ENCODE results near the gene ADCY1.

The ADCY1 gene

DNA sequence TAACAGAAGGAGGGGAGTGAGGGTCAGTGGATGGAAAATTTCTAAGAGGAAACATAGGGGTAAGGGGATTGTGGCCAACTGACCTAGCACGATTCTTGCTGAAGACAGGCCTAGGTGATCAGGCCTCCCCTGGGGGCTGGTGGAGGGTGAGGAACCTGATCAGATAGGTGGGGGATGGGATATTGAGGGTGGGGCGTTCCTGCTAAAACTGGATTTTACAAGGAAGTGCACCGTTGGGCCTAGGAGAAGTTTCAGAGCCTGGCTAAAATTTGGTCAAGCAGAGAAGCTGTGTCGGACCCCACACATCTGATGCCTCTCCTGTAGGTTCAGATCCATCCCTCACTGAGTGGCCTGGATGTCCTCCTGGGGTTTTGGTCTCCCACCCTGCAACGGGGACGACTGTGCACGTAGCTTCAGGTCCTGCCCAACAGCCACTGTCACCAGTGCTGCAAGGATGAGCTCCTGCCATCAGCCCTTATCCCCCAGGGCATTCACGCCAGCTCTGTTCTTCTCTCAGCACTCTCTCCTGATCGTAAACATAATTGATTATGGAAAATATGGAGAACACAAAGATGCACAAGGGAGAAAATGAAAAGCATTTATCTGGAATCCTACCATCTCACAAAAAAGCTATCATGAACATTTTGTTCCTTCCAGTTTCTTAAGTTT, 89.9 kb downstream of the ADCY1 start:
- no peak for DNase-seq (ENCODE audit: low read depth in 4 of 4, low spot score in 1 of 4)

DNA sequence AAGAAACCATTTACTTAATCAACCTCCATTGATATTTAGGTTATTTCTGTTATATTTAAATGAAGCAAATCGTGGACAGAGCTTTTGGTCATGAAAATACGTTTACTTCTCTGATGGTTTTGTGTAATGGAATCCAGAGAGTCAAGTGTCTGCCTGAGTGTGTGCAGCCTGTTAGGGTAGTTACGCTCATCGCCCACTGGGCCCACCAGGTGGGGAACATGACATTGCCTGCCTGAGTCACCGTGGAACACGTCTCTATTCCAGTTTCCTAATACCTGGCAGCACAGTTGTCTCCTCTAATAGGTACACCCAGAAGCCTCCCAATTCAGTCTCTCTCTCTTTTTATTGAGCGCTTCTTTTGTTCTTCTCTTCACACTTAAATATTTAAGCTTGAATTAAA, 91.0 kb downstream of the ADCY1 start:
- no peak for DNase-seq (ENCODE audit: low read depth in 4 of 4, low spot score in 1 of 4)

DNA sequence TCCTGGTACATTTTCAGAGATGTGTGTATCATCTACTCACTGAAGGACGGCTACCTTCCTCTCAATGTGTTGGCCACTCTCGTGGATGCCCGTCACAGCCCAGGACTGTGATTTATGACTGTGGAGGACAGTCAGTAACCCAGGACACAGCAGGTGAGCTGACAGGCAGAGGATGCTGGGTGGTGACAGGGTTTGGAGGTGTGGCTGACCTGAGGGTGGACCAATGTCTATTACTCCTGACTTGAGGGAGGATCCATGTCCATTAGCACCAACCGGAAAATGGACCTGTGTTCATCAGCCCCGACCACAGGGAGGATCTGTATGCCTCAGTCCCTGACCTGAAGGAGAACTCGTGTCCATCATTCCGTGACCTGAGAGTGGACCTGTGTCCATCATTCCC, 96.1 kb downstream of the ADCY1 start:
- DNase-seq (ENCODE audit: low read depth in 4 of 4, low spot score in 1 of 4): no peak

DNA sequence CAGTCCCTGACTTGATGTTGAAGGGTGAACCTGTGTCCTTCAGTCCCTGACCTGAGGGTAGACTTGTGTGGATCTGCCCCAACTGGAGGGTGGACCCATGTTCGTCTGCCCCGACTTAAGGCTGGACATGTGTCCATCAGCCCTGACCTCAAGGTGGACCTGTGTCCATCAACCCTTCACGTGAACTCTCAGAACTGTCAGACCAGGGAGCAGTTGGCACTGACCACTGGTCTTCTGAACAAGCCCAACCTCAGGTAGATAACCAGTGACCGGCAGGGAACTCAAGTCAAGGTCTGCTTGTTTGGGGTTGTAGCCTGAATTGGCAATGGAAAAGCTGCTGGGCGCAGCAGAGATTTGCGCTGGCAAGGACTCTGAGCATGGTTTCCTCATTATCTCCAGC, 96.5 kb downstream of the ADCY1 start:
- DNase-seq (ENCODE audit: low read depth in 4 of 4, low spot score in 1 of 4): no peak

DNA sequence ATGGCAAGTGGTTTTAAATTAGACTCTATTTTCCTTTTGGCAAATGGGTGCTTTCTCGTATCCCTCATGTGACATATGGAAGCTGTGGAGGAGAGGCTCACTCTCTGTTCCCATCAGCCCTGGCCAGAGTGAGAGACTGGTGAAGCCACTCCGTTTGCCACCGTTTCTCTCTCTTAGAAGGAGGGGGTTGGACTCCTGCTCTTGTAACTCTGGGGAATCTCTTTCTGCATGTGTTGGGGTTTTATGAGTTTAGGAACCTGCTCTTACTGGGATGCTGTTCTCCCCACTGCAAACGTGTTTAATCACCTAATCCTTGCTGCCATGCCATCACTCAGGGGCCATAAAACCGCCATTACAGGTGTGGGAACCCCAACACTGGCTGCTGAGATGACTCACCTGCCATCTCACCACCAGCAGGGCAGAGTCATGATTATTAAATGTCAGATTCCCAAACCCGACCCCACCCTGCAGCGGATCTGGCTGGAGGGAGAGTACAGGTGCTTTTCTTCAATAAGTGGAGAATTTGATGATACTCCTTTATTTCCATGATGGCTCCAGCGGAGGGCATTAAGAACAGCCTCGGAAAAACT, 103.2 kb downstream of the ADCY1 start:
- DNase-seq (ENCODE audit: low read depth in 4 of 4, low spot score in 1 of 4): no peak

DNA sequence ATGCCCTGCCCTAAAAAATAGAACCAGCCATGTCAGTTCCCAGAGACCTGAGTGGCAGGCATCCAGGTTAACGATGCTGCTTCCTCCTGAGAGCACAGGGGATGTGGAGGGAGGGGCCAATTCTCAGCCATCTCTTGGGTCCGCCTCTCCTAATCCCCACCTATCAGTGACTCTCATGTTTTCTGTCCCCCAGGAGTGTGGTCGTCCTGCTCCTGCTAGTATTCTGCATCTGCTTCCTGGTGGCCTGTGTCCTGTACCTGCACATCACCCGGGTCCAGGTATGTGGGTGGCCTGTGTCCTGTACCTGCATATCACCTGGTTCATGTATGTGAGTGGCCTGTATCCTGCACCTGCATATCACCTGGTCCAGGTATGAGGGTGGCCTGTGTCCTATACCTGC, 105.3 kb downstream of the ADCY1 start:
- no peak for DNase-seq (ENCODE audit: low read depth in 4 of 4, low spot score in 1 of 4)

DNA sequence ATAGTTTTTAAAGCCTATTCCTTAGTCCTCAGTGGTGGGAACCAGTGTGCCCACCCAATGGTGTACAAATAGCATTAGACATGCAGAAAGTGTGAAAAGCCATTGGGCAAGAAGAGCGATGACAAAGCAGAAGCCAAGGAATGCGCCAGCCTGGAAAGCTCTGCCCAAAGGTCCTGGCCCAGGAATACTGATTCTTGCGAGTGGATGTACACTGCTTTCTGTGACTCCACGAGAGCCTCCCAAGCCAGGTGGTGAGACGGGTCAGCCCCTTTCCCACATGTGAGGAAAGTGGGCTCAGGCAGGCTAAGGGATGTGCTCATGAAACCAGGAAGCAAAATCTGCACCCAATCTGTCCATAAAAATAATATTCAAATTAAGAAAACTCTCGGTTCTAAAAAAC, 106.6 kb downstream of the ADCY1 start:
- DNase-seq (ENCODE audit: low read depth in 4 of 4, low spot score in 1 of 4): no peak

DNA sequence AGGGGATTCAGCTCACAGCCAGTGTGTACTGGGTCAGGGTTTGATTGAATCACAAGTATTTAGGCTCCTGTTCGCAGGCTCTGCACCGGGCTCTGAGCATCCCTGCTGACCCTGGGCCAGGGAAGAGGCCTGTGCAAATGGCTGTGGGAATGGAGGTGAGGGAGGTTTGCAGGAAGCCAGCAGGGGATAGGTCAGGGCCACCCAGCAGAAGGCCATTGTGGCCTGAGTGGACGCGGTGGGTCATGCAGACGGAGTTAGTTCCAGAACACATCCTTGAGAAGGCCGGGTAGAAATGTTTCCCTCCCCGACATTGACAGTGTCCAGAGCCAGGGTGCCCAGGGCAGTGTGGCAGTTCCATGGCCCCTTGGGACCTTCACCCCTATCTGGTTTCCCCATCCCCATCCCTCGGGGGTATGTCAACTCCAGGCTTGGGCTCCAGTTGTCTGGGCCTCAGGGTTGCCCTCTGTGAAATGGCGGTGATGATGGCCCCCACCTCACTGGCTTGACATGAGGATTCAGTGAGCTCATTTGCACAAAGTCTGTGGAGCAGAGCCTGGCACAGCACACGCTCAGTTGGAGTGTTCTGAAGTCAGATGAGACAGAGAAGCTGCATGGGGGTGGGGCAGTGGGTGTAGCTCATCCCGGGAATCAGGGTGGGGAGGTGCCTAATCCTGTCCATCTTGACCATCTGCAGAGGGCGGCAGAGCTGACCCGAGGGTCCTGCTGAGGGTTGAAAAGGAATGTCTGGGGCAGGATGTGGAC, 107.6 kb downstream of the ADCY1 start:
- no peak for DNase-seq (ENCODE audit: low read depth in 4 of 4, low spot score in 1 of 4)

DNA sequence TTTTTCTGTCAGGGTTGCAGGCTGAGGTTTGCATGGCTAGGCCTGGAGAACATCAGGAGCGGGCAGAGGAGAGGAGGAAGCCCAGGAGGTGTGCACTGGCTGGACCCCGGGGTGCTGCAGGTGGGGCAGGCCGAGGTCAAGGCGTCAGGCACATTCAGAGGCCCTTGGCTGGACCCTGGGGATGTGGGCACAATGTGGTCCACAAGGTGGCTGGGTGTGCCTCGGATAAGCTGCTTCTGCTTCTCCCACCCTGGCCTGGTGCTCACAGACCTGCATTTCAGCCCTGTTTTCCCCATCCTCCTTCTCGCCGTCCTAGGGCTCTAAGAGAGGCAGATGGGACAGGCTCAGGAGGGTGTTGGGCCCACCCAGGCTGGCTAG, 108.2 kb downstream of the ADCY1 start:
- DNase-seq (ENCODE audit: low read depth in 4 of 4, low spot score in 1 of 4): no peak

DNA sequence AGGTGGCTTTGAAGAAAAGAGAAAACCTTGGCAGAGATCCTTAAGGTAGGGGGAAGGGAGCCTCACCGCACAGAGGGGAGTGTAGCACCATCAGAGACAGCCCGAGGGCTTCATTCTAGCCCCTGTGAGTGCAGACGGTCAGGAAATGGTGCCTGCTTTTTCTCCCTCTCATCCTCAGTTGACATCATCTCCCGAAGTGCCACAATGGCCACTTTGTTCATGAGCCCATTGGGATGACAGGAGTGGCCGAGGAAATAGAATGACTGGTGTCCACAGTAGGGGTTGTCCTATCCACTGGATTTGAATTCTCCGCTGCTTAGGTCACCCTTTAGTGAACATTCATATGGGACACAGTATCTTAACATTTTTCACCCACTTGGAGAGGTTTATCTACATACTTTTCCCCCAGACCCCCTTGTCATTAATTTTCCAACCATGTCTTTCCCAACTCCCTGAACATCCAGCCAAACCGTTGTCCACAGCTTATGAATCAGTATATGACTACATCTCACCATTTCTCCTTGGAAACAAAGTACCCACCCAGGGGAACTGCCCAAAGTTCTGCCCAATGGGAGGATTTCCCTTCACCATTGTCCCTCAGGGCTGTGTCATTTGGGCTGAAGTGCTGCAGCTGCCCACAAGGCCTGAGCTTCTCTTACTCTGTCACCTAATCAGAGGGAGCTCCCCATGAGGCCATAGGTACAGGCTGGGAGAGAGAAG, 108.8 kb downstream of the ADCY1 start:
- no peak for DNase-seq (ENCODE audit: low read depth in 4 of 4, low spot score in 1 of 4)

DNA sequence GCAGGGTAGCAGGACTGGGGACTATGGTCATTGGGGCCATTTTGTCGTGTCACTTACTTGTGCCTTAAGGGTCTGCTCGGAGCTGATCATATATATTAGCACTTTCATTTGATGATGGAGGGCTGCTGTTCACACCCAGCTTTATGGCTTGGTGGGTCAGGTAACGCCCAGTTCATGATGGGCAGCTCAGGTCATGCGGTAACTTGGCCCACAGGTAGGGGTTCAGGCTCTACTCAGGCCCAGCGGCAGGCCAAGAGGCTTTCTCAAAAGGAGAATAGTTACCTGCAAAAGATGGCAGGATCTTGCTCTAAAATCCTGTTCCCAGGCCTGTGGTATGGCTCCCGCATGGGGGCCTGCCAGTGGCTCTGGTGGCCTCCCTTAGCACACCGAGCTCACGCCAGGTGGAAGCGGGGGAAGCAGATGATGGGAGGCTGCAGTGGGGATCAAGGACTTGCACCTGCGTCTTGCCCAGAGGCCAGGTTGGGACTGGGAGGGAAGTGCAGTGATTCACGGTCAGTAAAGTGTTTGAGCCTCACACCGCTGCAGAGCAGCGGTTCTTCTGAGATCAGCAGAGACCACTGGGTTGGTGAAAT, 109.5 kb downstream of the ADCY1 start:
- no peak for DNase-seq (ENCODE audit: low read depth in 4 of 4, low spot score in 1 of 4)

DNA sequence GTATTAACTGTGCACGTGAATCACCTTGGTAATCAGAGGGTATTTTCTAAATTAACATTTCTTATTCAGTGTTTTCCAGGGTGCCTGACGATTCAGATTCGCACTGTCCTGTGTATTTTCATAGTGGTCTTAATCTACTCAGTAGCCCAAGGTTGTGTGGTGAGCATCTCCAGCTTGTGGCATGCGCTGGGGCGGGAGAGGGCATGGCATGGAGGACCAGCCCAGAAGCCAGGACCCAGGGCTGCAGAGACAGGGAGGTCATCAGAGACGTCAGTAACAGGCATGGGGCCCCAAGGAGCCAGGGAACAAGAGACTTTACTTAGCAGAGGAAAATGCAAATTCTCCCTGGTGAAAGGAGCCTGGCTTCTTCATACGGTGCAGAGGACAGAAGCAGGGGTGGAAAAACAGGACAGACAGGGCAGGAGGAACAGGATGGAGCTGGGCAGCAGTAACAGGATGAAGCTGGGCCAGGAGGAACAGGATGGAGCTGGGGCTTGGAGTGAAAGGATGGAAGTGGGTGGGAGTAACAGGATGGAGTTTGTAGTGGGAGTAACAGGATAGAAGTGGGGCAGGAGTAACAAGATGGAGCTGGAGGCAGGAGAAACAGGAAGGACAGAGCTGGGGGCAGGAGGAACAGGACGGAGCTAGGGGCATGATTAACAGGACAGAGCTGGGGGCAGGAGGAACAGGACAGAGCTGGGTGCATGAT, 110.9 kb downstream of the ADCY1 start:
- no peak for DNase-seq (ENCODE audit: low read depth in 4 of 4, low spot score in 1 of 4)

DNA sequence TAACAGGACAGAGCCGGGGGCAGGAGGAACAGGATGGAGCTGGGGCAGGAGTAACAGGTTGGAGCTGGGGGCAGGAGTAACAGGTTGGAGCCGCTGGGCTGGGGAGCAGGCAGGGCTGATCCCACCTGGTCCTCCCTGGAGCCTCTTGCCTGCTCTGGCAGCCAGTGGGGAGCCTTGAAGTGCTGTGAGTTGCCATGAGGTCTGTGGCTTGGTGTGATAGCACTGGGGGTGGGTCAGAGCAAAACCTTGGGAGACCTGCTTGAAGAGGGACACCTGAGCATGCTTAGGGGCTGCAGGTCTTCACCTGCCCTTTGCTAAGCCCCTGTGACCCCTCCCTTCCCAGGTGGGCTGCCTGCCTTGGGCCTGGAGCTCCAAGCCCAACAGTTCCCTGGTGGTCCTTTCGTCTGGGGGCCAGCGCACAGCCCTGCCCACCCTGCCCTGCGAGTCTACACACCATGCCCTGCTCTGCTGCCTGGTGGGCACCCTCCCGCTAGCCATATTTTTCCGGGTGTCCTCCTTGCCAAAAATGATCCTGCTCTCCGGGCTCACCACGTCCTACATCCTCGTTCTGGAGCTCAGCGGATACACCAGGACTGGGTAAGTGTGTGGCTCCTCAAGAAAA, 111.6 kb downstream of the ADCY1 start:
- no peak for DNase-seq (ENCODE audit: low read depth in 4 of 4, low spot score in 1 of 4)

DNA sequence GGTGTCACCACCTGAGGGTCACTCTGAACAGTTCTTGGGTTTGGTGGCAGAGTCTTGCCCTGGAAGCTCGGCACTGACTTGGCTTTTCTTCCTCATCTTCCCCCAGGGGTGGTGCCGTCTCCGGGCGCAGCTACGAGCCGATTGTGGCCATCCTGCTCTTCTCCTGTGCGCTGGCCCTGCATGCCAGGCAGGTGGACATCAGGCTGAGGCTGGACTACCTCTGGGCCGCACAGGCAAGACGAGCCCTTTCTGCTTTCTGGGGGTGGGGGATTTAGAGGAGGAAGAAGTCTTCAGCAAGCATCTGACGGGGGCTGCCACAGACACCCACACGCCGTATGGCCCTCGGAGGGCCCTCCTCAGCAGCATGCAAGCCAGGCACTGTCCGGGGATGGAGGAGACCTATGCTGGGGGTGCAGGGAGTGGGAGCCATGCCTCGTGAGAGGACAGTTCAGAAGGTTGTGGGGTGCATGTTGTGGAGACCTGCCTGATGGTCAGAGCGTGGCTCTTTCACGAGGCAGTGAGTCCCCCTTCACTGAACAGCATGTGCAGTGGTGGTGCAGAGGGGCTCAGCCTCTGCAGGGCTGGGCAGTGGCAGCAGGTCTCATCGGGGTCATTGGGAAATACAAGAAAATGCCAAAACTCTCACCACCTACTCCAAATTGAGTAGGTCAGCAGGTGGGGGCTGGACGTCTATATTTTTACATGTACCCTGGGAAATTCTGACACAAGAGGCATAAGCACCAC, 112.4 kb downstream of the ADCY1 start:
- no peak for DNase-seq (ENCODE audit: low read depth in 4 of 4, low spot score in 1 of 4)

DNA sequence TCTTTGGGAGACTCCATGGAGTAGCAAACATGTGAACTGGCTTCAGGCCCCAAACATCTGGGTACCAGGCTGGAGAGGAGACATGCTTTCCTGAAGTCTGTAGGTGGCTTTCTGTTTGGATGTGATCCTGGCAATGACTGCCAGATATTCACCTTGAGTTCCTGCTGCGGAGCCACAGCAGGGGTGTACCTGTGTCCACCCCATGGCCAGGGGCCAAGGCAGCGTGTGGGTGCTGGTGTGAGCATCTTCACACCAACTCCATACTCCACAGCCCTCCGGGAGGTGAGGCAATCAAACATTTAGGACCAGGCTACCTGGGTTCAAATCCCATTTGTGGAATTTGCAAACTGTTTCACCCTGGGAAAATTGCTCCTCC, 113.0 kb downstream of the ADCY1 start:
- no peak for DNase-seq (ENCODE audit: low read depth in 4 of 4, low spot score in 1 of 4)

DNA sequence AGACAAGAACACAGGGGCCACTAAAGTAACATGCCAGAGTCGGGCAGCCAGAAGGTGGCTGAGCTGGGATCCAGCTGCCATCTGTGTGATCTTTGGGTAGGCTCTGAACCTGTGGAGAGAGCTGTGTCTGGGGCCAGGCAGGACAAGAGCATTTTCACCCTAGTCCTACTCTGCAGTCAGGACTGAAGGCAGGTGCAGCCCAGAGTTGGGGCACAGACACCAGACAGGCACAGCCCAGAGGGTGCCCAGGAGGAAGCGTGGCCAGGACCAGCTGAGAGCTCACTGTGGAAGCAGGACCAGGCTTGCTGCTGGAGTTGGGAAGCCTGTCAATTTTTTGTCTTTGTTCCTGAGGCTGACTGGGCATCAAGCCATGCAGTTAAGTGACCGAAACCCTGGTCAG, 113.6 kb downstream of the ADCY1 start:
- no peak for DNase-seq (ENCODE audit: low read depth in 4 of 4, low spot score in 1 of 4)

DNA sequence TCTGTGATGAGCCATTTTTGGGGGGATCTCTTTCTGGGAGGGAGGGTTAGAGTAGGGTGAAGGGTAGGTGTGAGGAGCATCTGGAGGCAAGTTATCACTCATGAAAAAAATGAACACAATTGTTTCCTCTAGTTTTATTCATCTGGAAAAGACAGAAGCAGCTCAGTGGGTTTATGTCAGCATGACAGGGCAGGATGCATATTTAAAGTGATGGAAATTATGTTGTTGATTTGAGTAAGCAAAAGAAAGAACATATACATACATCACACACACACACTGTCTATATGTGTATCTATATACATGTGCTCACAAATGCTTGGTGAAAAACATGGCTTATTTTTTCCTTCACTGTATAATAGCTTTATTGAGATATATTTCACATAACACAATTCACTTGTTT, 114.2 kb downstream of the ADCY1 start:
- DNase-seq (ENCODE audit: low read depth in 4 of 4, low spot score in 1 of 4): no peak

DNA sequence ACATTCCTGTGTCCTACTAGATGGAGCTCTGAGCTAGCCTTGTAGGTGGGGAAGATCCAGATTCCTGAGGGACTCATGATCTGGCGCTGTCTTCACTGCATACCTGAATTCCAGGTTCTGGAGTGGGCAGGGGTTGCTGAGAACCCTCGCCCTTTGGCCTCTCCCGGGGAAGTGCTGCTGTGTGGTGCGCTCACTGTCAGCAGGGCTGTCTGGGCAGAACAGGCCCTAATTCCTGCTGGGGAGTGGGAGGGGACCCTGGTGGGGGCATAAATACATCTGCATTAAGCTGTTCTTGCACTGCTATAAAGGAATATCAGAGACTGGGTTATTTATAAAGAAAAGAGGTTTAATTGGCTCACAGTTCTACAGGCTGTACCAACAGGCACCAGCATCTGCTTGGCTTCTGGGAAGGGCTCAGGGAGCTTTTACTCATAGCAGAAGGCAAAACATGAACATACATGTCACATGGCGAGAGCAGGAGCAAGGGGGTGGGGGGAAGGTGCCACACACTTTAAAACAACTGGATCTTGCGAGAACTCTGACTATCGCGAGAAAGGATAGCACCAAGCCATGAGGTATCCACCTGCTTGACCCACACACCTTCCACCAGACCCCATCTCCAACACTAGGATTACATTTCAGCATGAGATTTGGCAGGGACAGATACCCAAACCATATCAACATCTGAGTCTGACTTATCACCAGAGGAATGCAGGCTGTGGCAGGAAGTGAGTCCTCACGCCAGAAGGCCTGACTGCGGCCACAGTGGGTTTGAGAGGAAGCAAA, 115.0 kb downstream of the ADCY1 start:
- DNase-seq (ENCODE audit: low read depth in 4 of 4, low spot score in 1 of 4): no peak
